ENCODE measurements around the gene AASDH. TPM values are rescaled to one million over a fixed set of nuclear protein-coding genes. Genes with fewer than 3 reads are reported as not detected.

AASDH gene
- total and polyA plus RNA-seq, 2 of the 13 experiments (the other 11 are each of a cell fraction or from before 2014, with no cell fraction given), result 12.6 to 14.1 TPM

- no peaks in the 10 kb centered on the region; a peak in 1 of 5 replicates for H3K27me3 ChIP-seq (ENCODE audit: control insufficient read depth in 1 of 2, insufficient read depth in 2 of 2, low read length in 2 of 2)
- BruUV-seq (replicated peaks), result no TSS peak
- no peaks in the 10 kb centered on the region for H4K20me1 ChIP-seq (ENCODE audit: insufficient read depth, low read length)
- H3K27ac ChIP-seq (ENCODE audit: extremely low read length, insufficient read depth, low read length), result peak overlapping the region; percentile 56
- WGBS (ENCODE audit: low lambda C conversion rate), result 56% methylated on average over 4 of the region's 4 CpGs
- DNase-seq (ENCODE audit: low spot score) (no peak), ATAC-seq (no peak), FAIRE-seq (no peak)
- TF ChIP-seq ZNF761 (CRISPR knock-in tag; conservative IDR thresholded peaks at IDR 0.05) (no peak), CEBPB (IDR thresholded peaks at IDR 0.05; ENCODE audit: borderline replicate concordance, low read depth, low read length) (peak; percentile 73), CEBPG (CRISPR knock-in tag; IDR thresholded peaks at IDR 0.05) (peak; percentile 42; the same call in 1 of the 2 replicates)
- no peaks in the 10 kb centered on the region for H3K9me3 ChIP-seq (ENCODE audit: low read length)
- H3K79me2 ChIP-seq (ENCODE audit: insufficient read depth, low read length), result peaks cover 25% of the 10 kb centered on the region
- ChIA-PET POLR2A (interaction anchor here (0.9 to 2.4 kb wide), 5 partner anchors 11 to 437 kb away, joined by 3 to 67 read pairs (median 7); partner anchors contain the start of genes CEP135, PAICS and PPAT), CTCF (ENCODE audit: low intra/inter-chr PET ratio, low total read pairs) (no interaction called here)
- H3K4me2 ChIP-seq (ENCODE audit: low read depth, low read length), result peak overlapping the region; percentile 74
- no peak overlapping the region for H2AFZ ChIP-seq (ENCODE audit: low read length)
- H3K9ac ChIP-seq (ENCODE audit: insufficient read depth, low read depth, low read length), result peak overlapping the region; percentile 58
- peaks cover 28% of the 10 kb centered on the region for H3K4me1 ChIP-seq (ENCODE audit: insufficient read depth, low read length)
- intact Hi-C loops (cut with micrococcal nuclease; ENCODE audit: unreplicated experiment) (loop anchor here (5.0 kb wide), 1 partner anchor 439 kb away; the partner anchor contains the start of gene CEP135), in situ Hi-C loops (cut with HindIII; ENCODE audit: extremely low pct_ligation_motif_present, low pct_unique_long_range_greater_than_20kb) (no loop called here)
- 0 out of 5 replicates have a peak, but pooled peaks cover 0 to 4% of the 10 kb centered on the region in 2 experiments for H3K36me3 ChIP-seq (replicated peaks in 1 of 2; ENCODE audit: control insufficient read depth in 1 of 2, insufficient read depth in 2 of 2, low read length in 2 of 2)
- peak overlapping the region; percentile 57 to 87 (median 85) for H3K4me3 ChIP-seq (replicated peaks in 1 of 3; ENCODE audit: insufficient read depth in 1 of 3, low read depth in 2 of 3, low read length in 3 of 3)
Observed at GRCh38 chr4:56386091-56386490, 1.2 kb downstream of the AASDH start.

GRCh38 chr4:56375458-56375857, 11.8 kb downstream of the AASDH start:
- no peaks in the 10 kb centered on the region for H3K79me2 ChIP-seq (ENCODE audit: insufficient read depth, low read length)
- CTCF ChIA-PET (ENCODE audit: low intra/inter-chr PET ratio, low total read pairs), result no interaction called here
- intact Hi-C loops (cut with micrococcal nuclease; ENCODE audit: unreplicated experiment), result no loop called here

More at GRCh38 chr4:56375458-56375857, 11.8 kb downstream of the AASDH start:
- H3K27me3 ChIP-seq (ENCODE audit: control insufficient read depth in 1 of 2, insufficient read depth in 2 of 2, low read length in 2 of 2), result no peaks in the 10 kb centered on the region
- DNase-seq (ENCODE audit: low spot score), result no peak
- H4K20me1 ChIP-seq (ENCODE audit: insufficient read depth, low read length), result no peaks in the 10 kb centered on the region
- H3K27ac ChIP-seq (ENCODE audit: extremely low read length, insufficient read depth, low read length), result no peak overlapping the region
- no peaks in the 10 kb centered on the region for H3K9me3 ChIP-seq (ENCODE audit: low read length)
- TF ChIP-seq ZNF788 (CRISPR knock-in tag; IDR thresholded peaks at IDR 0.05; ENCODE audit: borderline replicate concordance), result no peak
- no peak for TF ChIP-seq GTF2F1 (IDR thresholded peaks at IDR 0.05; ENCODE audit: low read length)
- no peak for TF ChIP-seq STAG1 (CRISPR knock-in tag; IDR thresholded peaks at IDR 0.05)
- no peak for TF ChIP-seq PLSCR1 (CRISPR knock-in tag; IDR thresholded peaks at IDR 0.05; ENCODE audit: borderline replicate concordance)
- TF ChIP-seq ZNF740 (CRISPR knock-in tag; IDR thresholded peaks at IDR 0.05), result no peak
- TF ChIP-seq TCF7L2 (IDR thresholded peaks at IDR 0.05; ENCODE audit: low read depth, low read length), result no peak
- TF ChIP-seq HINFP (CRISPR knock-in tag; IDR thresholded peaks at IDR 0.05; ENCODE audit: low read depth), result no peak
- TF ChIP-seq ATRX (CRISPR knock-in tag; IDR thresholded peaks at IDR 0.05; ENCODE audit: borderline replicate concordance), result no peak
- no peak for TF ChIP-seq MBD4 (IDR thresholded peaks at IDR 0.05; ENCODE audit: borderline replicate concordance, low read length)
- no peak for TF ChIP-seq ZBTB4 (CRISPR knock-in tag; IDR thresholded peaks at IDR 0.05; ENCODE audit: borderline replicate concordance)
- WGBS (ENCODE audit: low lambda C conversion rate), result 95% methylated on average over 2 of the region's 2 CpGs
- H3K4me2 ChIP-seq (ENCODE audit: low read depth, low read length), result no peak overlapping the region
- POLR2A ChIA-PET, result interaction anchor here (1.1 kb wide), 1 partner anchor 11 kb away, joined by 3 read pairs; no protein-coding TSS in a partner anchor
- no peak for FAIRE-seq
- H3K9ac ChIP-seq (ENCODE audit: insufficient read depth, low read depth, low read length), result no peak overlapping the region
- ATAC-seq, result no peak
- H3K36me3 ChIP-seq (replicated peaks in 1 of 2; ENCODE audit: control insufficient read depth in 1 of 2, insufficient read depth in 2 of 2, low read length in 2 of 2), result peaks cover 1 to 7% of the 10 kb centered on the region in 2 experiments; a peak in 2 of 5 replicates
- BruUV-seq (replicated peaks), result no TSS peak
- H3K4me3 ChIP-seq (replicated peaks in 1 of 3; ENCODE audit: insufficient read depth in 1 of 3, low read depth in 2 of 3, low read length in 3 of 3), result no peak overlapping the region
- H2AFZ ChIP-seq (ENCODE audit: low read length), result no peak overlapping the region
- peaks cover 6% of the 10 kb centered on the region; the same call in 1 of the 2 replicates for H3K4me1 ChIP-seq (ENCODE audit: insufficient read depth, low read length)
- in situ Hi-C loops (cut with HindIII; ENCODE audit: extremely low pct_ligation_motif_present, low pct_unique_long_range_greater_than_20kb), result no loop called here

All from HepG2 (cell line).